IPS DF 4.7 (cell line): ENCODE data around the gene SHROOM1.
"Not testable (repeated sequence)": the region's sequence is repeated elsewhere in the genome, so short reads cannot be mapped to it uniquely, and the experiment has no call there.

Experiments
- DNase-seq: peaks from one replicate; pipeline ENCODE4 v3.0.0-alpha.2; 2013; ENCODE audit warnings: low spot score; ENCODE audit errors: extremely low read depth

The SHROOM1 gene

DNA sequence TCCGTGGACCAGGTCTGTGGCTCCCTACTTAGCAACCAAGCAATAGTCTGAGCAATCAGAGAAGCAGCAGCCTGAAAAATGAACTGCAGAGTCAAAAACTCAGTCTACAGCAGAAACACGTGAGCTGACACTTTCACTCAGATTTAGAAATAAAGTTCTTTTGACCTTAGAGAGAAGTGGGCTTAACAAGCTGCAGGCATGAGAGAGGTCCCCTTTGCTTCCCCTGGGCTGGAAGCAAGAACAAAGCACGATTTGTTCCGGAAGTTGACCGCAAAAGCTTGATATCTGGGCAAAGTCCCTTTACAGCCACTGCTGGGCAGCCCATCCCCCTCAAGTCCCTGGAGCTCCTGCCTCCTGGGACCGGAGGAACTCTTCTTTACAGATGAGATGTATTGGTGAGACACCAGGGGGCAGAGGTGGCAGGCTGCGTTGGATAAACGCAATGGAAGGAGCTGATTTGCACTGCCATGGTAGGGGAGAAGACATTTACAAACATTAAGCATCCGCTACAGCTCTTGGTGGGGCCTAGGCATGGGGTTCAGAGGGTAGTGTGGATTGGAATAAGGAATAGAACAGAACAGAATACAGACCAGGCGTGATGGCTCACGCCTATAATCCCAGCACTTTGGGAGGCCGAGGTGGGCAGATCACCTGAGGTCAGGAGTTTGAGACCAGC is 23.1 kb downstream of the SHROOM1 start:
- DNase-seq = no peak

DNA sequence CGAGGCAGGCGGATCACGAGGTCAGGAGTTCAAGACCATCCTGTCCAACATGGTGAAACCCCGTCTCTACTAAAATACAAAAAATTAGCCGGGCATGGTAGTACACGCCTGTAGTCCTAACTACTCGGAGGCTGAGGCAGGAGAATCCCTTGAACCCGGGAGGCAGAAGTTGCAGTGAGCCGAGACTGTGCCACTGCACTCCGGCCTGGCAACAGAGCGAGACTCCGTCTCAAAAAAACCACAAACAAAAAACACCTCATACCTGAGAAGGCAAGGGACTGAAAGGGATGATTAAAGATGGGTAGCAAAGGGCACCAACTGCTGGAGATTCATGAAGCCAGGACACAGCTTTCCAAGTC is 23.7 kb downstream of the SHROOM1 start:
- DNase-seq = not testable (repeated sequence)

DNA sequence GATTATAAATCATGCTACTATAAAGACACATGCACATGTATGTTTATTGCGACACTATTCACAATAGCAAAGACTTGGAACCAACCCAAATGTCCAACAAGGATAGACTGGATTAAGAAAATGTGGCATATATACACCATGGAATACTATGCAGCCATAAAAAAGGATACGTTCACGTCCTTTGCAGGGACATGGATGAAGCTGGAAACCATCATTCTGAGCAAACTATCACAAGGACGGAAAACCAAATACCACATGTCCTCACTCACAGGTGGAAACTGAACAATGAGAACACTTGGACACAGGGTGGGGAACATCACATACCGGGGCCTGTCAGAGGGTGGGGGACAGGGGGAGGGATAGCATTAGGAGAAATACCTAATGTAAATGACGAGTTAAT is 24.6 kb downstream of the SHROOM1 start:
- DNase-seq = not testable (repeated sequence)

DNA sequence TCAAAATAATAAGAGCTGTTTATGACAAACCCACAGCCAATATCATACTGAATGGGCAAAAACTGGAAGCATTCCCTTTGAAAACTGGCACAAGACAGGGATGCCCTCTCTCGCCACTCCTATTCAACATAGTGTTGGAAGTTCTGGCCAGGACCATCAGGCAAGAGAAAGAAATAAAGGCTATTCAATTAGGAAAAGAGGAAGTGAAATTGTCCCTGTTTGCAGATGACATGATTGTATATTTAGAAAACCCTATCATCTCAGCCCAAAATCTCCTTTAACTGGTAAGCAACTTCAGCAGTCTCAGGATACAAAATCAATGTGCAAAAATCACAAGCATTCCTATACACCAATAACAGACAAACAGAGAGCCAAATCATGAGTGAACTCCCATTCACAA is 26.2 kb downstream of the SHROOM1 start:
- not testable (repeated sequence) for DNase-seq

DNA sequence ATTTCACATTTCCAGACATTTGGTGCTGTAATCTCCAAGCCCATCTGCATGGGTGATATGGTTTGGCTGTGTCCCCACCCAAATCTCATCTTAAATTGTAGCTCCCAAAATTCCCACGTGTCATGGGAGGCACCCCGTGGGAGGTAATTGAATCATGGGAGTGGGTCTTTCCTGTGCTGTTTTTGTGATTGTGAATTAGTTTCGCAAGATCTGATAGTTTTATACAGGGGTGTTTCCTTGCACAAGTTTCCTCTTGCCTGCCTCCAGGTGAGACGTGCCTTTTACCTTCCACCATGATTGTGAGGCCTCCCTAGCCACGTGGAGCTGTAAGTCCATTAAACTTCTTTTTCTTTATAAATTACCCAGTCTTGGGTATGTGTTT is 27.8 kb downstream of the SHROOM1 start:
- not testable (repeated sequence) for DNase-seq

DNA sequence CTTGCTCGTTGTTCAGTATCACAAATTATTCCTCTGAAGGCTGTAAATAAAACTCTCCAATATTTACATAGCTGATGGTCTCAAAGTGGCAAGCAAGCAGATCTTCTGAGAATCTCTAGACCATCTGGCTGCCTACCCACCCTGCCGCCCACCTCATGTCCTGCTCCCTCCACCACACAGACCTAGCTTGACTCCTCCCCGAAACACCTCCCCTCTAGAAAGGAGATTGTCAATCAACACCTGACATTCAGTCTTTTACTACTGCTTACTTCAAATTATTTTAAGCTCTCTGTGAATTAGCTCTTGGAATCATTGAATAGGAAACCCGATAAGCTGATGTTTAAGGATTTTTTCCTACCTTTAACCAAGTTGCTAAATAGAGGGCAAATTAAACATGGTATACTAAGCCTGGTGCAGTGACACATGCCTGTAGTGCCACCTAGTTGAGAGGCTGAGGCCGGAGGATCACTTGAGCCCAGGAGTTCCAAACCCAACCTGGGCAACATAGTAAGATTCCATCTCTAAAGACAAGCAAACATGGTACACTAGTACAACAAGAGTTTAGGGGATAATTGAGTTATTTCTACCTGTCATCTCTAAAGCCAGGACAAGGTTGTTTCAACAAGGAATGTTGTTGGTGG is 28.3 kb downstream of the SHROOM1 start:
- no peak for DNase-seq

DNA sequence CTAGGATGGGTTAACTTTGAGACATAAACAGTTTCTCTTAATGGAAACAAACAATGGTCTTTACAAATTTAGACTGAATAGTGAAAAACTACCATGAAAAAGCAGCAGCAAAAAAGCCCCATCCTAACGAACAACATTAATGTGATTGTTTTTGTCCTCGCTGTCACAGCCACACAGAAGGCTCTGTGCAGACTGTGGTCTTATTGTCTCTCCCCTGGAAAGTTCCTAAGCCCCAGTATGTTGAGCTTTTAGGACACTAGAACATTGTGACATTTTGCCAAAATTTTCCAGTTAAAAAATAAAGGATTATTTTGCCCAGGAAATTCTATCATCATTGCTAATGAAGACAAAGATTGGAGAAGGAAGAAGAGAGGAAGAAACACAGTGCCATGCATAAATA is 29.9 kb downstream of the SHROOM1 start:
- no peak for DNase-seq

DNA sequence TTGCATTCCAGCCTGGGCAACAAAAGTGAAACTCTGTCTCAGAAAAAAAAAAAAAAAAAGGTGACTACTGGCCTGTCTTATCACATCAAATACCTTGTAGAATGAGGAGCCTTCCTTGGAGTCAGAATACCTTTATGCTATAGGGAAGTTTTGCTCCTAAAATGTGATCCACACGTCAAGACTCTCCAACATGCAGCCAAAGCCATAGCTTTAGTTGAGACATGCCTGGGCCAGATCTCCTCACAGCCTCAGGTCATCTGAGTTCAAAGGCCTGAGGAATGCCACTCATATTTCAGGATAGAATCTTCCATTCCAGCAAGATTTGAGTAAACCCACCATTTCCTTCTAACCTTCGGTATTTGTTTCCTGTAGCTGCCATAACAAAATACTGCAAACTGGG is 31.1 kb downstream of the SHROOM1 start:
- DNase-seq = no peak

DNA sequence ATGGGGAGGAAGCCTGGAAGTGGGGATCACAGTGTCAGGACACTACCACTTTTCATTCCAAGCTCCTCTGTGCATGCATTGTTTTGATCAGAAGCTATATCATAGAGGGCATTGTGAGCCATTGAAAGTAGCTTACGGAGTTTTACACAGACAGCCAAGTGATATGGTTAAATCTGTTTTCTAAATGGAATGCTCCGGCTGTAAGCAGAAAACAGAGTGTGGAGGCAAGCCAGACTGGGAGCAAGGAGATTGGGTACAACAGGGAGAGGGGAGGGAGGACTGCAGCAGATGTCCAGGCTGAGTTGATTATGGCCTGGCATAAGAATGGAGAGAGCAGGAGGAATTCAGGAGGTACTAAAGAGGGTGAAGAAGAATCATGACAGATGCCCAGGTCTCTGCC is 32.8 kb downstream of the SHROOM1 start:
- DNase-seq = no peak

DNA sequence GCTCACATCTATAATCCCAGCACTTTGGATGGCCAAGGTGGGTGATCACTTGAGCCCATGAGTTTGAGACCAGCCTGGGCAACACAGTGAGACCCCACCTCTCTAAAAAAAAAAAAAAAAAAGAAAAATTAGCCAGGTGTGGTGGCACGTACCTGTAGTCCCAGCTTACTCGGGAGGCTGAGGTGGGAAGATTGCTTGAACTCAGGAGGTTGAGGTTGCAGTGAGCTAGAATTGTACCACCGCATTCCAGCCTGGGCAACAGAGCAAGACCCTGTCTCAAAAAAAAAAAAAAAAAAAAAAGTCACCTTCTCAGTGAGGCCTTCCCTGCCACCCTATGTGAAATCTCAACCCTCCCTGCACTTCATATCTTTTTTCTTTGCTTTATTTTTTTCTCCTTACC is 39.4 kb downstream of the SHROOM1 start:
- no peak for DNase-seq

DNA sequence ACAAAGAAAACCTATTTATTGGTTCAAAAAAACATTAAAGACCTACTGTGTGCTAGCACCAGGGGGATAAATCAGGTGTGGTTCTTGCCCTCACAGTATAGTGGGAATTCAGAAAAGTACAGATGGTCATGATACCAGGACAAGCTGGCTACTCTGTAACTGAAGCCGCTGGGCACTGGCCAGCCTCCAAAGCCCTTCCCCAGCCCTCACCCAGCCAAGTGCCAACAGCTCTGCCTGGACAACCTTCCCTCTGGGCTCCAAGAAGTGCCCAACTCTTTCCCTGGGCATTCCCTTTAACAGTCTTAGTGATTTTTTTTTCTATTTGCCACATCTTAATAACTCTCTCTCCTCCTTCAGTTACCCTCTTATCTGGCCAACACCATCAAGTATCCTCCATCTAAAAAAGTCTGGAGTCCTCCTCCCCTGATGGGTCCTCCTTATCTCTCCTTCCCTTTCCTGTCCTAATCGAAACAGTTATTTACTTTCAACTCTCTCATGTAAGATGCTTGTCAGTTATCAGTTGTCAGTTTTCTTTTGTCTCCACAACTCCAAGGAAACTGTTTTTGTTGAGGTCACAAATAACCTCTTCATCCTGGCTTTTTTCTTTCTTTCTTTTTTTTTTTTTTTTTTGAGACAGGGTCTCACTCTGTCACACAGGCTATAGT is 40.1 kb downstream of the SHROOM1 start:
- DNase-seq = no peak

DNA sequence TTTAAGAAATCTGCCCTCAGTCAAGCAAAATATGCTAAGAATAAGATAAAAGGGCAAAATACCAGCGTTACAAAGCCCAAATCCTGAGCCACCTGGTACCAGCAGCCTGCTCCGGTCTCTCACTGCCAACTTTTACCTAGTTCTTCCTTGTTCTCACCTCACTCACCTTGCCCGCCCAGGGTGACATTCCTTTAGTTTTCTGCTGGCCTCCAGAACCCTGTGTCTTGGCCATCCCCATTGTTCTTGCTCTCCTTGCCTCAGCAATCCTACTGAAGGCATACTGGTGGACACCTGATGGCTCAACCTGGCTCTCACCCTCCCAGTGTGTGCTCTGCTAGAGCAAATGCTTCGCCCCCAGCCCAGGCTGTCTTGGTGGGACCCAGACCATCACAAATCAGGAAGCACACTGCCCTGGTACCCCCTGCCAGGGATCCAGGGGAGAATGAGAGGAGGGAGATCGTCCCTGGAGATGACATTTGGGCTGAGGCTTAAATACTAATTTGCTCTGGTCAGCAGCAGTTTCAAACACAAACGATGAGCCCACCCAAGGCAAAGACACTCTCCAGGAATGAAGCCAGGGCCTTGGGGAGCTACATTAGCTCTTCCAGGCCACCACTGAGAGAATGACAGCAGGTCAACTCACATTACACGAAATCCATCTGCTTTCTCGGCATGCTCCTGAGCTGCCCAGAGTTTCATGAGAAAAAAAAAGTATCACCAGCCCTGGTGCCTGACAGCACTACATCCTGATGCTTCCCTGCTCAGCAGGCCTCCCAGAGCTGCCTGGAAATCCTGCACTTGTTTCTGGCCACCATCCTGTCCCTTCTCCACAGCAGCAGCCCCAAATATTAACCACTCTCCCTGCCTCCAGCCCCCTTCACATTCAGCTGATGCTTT is 41.2 kb downstream of the SHROOM1 start:
- no peak for DNase-seq

DNA sequence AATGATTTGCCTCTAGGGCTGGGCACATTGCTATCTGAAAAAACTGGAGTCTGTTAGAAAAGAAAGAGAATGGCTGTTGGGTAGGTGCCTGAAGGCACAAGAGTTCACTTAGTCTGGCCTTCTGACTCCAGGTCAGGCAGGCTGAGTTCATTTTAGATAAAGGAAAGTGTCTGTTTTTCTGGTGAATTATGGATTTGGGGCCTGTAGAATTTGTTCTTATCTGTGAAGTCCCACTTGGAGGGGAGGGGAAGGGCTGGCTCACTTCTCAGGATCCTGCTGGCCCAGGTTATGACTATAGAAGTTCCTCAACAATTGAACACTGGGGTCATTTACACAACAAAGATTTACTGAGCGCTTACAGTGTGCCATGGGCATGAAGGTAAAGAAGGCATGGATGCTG is 41.9 kb downstream of the SHROOM1 start:
- no peak for DNase-seq

DNA sequence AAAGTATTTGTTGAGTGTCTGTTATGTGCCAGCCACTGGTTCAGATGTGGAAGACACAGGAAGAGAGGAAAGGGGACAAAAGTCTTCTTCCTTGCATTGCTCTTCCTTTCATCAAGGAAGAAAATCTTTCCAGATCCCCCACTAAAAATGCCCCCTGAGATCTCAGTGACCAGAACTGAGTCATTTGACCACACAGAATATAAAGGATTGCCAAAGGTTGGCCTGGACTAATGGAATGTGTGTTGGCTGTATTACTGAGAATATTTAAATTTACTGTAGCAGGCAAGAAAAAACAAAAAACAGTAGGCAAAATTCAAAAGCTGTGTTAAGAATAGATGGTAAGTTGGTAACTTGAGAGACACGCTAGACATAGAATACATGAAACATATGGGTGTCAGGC is 43.4 kb downstream of the SHROOM1 start:
- DNase-seq = no peak

DNA sequence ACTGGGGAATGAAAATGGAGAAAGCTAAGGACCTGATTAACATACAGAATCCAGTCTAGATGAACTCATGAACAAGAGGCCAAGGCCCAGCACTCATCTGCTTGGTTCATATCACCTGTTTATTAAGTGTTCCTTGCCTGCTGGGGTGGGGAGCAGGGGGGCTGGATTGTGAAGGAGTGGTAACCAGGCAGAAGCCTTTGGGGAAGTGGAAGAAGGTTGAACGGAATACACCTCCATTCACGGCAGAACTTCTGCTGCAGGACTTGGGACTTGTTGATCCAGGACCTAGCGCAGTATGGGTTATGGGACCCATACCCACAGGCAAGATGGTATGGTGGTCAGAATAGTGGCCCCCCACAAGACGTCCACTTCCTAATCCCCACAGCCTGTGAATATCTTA is 44.6 kb downstream of the SHROOM1 start:
- no peak for DNase-seq

DNA sequence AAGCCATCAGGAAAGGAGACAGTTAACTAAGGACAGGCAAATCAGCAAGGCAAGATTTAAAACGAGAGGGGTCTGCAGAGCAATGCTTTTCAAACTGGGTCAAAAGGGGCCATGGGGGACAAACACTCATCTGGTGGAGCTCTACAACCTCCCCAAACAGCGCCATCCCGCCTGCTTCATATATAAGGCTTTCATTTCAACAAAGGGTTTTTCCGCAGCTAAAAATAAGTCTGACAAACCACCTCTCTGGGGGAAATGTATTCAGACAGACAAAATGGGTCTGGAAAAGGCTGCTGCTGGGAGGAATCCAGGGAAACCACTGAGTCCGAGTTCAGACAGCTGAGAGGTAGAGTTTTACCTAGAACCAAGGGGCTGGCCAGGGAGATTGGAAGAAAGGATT is 45.1 kb downstream of the SHROOM1 start:
- no peak for DNase-seq

DNA sequence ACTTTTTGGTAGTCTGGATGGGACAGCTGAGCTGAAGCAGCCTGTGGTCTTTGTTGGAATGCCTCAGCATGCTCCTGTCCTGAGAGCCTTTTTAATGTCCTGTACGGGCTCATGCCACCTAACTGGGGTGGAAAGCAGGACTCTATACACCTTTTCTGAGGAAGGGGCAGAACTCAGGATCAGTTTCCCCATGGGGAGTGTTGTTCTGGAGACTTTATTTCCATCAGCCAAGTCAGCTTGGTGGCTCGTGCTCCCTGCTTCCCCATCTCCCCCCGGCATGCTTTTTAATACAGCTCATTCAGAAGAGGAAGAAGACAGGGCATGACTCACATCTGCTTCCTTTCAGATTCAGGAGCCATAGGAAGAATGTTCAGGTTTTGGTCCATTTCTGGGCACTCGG is 48.3 kb downstream of the SHROOM1 start:
- no peak for DNase-seq

DNA sequence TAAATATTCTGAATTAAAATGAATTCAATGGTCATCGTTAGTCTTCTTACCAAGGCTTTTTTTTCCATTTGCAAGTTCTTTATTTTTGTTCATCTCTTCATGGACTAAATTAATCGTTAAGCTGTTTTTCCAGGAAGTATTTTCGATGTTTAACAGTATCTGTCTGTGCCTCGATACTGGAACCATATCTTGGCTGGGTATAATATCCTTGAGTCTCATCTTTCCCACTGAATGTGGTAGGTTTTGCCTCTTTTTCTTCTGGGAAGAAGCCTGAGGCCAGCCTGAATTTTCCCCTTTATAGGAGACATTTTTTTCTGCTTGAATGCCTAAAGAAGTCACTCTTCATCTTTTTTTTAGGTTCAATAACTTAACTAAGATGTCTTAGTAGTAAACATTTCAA is 49.4 kb downstream of the SHROOM1 start:
- no peak for DNase-seq

DNA sequence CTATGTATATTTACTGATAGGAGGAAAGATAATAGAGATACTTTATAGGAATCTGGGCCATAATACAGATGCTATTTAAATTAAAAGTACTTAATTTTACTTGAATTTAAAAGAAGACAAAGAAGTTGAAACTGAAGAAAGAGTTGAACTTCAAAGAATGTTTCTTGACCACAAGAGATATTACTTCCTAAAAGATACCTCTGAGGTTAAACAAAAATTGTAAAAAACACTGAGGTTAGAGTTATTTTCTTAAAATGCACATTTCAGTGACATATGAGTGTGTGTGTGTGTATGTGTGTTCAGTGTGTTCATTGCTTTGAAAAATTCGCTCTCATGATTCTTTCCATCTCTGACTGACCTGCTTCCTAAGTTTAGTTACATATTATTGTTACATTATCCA is 49.9 kb downstream of the SHROOM1 start:
- no peak for DNase-seq

DNA sequence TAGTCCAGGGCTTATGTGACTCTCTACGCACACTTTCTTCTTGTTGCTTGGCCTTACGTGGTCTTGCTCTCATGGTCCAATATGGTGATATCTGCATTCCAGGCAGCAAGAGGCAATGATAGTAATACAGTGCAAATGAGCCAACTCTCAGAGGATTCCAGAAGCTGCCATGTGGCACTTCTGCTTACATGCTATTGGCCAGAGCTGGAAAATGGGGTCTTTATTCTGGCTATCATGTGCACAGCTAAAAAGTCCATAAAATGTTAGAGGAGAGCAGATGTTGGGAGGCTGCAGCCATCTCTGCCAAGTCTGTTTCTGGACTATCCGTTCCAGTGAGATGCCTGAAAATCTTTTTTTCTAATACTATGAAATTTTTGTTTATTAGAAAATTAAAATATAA is 50.5 kb downstream of the SHROOM1 start:
- DNase-seq = no peak

DNA sequence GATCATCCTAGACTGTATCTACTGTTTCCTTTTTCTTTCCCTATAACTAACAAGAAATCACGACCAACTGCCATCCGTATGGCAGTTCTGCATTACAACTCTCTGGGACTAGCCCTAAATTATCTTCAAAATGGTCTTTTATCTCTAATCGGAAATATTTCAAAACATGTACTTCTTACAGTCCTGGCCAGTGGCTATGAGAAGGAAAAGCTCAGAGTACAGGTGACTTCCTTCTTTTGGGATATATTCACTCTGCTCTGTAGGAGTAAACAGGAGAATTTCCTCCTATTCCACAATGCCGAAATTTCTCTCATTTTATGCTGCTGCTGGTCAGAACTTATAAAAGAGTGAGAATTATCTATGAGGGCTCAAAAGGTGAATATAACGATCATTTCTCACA is 51.6 kb downstream of the SHROOM1 start:
- DNase-seq = no peak

DNA sequence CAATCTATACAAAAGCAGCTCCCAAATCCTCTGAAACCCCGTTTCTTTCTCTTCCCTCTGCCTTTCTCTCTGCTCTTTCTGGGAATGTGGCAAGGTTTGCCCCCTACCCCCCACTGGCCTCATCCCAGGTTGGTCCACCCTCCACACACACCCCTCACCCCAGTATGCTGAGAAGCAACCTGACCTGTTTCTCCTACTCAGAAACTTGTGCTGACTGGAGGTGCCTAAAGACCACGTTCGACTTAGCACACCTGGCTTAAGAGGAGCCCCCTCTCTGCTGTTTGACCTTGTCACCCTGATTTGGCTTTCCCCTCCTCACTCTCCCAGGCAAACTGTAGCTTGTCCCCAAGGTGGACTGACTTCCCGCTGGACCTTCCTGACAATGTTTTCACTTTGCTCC is 52.3 kb downstream of the SHROOM1 start:
- DNase-seq = no peak
